Fibroblast of upper back skin (primary cell): ENCODE data around the gene ANKLE2.
"Not testable (repeated sequence)": the region's sequence is repeated elsewhere in the genome, so short reads cannot be mapped to it uniquely, and the experiment has no call there.

Experiments
- DNase-seq: peaks from one replicate; pipeline ENCODE4 v3.0.0-alpha.2; 2013

The ANKLE2 gene

GRCh38 chr12:132776816-132777568 lies 15.4 kb upstream of the ANKLE2 start:
- DNase-seq = no peak

DNA sequence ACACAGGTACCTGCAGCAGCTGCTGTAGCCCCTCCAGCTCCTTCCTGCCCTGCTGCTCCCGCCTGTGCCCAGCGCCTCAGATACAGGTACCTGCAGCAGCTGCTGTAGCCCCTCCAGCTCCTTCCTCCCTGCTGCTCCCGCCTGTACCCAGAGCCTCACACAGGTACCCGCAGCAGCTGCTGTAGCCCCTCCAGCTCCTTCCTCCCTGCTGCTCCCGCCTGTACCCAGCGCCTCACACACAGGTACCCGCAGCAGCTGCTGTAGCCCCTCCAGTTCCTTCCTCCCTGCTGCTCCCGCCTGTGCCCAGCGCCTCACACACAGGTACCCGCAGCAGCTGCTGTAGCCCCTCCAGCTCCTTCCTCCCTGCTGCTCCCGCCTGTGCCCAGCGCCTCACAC lies 14.6 kb upstream of the ANKLE2 start:
- DNase-seq = not testable (repeated sequence)

GRCh38 chr12:132775502-132776229 lies 14.0 kb upstream of the ANKLE2 start:
- no peak for DNase-seq

GRCh38 chr12:132774646-132775275 lies 13.1 kb upstream of the ANKLE2 start:
- DNase-seq = no peak

GRCh38 chr12:132774159-132774558 lies 12.5 kb upstream of the ANKLE2 start:
- no peak for DNase-seq

- no peak for DNase-seq
These were observed 11.7 kb upstream of the ANKLE2 start for GRCh38 chr12:132773077-132773955.

- DNase-seq = no peak
These were observed 11.0 kb upstream of the ANKLE2 start for GRCh38 chr12:132772606-132773005.

DNA sequence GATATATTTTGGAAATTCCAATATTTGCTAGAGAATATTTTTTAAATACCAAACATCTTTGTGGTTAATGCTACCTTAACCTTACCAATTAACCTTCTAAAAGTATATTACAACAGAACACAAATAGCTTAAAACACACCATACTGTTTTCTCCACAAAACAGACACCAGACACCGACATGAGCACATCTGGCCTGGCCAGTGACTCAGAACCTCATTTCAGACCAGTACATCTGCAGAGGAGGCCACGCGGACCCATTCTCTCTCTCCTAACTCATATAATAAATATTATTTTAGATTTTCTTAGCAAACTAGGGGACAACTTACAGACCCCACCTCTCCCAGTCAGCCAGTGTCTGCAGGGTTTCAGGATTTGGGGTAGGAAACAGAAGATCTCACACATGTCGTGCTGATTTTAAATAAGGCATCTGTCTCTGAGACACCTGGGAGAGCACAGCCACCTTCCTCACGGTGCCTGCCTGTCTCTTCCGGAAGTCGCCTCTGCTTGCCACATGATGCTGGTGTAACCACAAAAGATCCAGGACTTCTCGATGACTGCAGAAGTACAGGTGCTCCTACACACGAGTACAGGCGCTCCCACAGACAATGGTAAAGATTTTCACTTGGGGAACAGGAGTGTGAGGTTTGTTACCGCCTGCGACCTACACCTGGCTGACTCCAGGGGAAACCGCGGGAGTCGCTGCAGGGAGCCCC lies 9.7 kb upstream of the ANKLE2 start:
- DNase-seq = peak; percentile 19

DNA sequence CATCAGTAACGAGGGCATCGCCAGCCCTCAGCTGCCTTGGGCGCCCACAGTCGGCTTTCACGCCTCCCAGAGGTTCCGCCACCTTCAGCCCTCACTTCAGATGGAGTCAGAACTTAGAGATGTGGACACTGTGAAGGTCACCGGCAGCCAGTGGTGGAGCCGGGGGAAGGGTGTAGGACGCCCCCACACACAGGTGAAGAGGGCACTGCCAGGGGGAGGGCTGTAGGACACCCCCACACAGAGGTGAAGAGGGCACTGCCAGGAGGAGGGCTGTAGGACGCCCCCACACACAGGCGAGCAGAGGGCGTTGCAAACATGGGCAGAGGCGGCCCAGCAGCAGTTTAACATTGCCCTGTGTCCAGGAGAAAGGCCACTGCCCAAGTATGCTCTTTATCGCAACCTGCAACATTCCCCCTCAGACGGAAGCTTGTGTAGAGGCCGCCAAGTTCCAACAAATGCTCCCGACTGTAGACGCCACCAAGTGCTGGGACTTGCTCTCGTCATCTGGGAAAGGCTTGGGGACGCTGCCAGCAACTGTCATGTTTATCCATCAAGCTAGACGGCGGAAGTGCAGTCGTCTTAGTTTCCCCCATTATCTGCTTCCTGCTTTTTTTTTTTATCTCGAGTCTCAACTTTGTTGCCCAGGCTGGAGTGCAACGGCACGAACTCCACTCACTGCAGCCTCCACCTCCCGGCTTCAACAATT lies 4.9 kb upstream of the ANKLE2 start:
- DNase-seq = peak; percentile 20

DNA sequence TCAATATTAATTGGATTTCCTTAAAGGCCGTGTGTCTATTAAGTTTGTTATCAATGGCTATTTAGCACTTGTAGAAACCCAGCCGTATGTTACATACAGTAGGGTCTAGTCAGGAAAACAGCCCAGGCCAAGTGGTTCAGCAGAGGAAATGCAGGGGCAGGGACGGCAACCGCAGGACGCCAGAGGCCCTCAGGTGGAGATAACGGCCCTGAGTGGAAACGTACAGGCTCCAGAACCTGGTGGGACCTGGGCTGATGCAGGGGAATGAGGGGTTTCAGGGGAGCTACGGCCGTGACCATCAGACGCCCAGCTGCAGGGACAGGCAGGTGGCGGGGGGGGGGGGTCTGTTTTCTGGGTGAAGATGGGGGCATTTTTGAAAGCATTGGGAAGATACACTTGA lies 3.7 kb upstream of the ANKLE2 start:
- no peak for DNase-seq

- no peak for DNase-seq
These were observed 2.6 kb upstream of the ANKLE2 start for GRCh38 chr12:132764231-132764630.

GRCh38 chr12:132761921-132762583 lies 420 bp upstream of the ANKLE2 start:
- DNase-seq = peak; percentile 89

DNA sequence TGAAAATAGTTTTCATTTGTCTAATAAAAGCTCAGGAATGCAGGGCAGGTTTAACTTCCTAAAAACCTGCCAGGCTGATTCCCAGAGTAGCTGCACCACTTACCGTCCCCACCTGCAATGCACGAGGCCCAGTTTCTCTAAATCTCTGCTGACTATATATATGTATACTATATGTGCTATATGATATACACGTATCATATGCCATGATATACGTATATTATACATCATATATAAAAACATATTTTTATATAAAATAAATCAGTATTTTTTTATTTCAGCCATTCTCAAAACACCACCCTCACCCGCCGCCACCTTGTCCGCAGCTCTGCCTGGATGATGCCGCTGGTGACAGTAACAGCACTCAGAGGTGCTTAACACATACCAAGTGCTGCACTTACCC lies 2.3 kb downstream of the ANKLE2 start:
- DNase-seq = no peak

DNA sequence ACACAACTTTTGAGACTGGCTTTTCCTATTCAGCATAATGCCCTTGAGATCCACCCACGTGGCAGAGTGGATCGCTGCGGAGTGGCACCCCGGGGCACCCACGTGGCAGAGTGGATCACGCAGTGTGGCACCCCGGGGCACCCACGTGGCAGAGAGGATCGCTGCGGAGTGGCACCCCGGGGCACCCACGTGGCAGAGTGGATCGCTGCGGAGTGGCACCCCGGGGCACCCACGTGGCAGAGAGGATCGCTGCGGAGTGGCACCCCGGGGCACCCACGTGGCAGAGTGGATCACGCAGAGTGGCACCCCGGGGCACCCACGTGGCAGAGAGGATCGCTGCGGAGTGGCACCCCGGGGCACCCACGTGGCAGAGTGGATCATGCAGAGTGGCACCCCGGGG lies 2.8 kb downstream of the ANKLE2 start:
- not testable (repeated sequence) for DNase-seq

GRCh38 chr12:132754160-132754932 lies 7.3 kb downstream of the ANKLE2 start:
- no peak for DNase-seq

DNA sequence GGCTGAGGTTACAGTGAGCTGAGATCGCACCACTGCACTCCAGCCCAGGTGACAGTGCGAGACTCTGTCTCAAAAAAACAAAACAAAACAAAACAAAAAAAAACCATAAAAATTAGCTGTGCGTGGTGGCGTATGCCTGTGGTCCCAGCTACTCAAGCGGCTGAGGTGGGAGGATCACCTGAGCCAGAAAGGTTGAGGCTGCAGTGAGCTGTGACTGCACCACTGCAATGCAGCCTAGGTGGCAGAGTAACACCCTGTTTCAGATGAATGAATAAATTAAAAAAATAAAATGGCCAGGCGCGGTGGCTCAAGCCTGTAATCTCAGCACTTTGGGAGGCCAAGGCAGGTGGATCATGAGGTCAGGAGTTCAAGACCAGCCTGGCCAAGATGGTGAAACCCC lies 8.0 kb downstream of the ANKLE2 start:
- DNase-seq = not testable (repeated sequence)

- no peak for DNase-seq
These were observed 13.3 kb downstream of the ANKLE2 start for GRCh38 chr12:132748319-132748718.

DNA sequence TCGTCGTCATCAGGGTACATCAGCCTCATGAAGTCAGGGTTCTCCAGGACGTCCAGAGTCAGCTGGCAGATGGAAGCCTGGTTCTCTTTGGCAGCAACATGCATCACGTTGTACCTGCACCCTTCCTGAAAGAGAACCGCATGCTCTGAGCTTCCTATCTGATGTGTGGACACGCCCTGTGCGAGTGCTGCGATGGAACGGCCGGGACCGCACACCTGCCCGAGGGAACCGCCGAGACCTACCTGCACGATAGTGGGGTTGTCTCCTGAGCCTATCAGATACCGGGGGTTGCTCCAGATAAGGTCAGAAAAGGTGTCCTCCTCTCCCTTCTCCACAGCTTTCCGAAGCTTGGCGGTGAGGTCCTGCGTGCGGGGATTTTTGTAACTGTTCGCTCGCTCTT lies 13.7 kb downstream of the ANKLE2 start:
- DNase-seq = no peak

DNA sequence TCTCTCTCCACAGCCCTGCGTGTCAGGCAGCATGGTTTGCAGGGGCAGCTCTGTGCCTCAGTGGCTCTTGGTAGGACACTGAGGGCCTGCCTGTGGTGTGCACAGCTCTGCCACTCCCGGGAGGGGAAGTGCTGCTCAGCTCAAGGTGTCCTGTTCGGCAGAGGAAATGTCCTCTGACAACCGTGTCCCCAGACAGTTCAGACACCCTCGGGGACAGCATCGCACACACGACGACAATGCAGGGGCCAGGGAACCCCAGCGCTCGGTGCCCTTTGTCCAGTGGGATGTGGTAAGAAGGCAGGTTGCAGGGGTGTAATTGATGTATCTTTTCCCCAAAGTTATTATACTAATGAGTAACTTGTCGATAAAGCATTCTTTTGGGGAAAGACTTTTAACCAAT lies 14.2 kb downstream of the ANKLE2 start:
- DNase-seq = no peak

GRCh38 chr12:132746613-132747012 lies 15.0 kb downstream of the ANKLE2 start:
- DNase-seq = no peak
